GM23338 (cell line): ENCODE results near the gene GSTA1. TPM values are rescaled to one million over a fixed set of nuclear protein-coding genes. Genes with fewer than 3 reads are reported as not detected.

Experiments
- ATAC-seq: fragments of 200-7000 bp; cut with Tn5 transposase; 3 replicates; pipeline ENCODE4 v1.9.1; 2020
- DNase-seq: peaks from one replicate; pipeline ENCODE4 v3.0.0-alpha.2; 2015; ENCODE audit warnings: low spot score
- H2AFZ ChIP-seq: fragments of 200-600 bp; sonication (generic); 2 replicates; pipeline ENCODE4 v1.8.0; 2016; ENCODE audit warnings: antibody characterized with exemption, mild to moderate bottlenecking, moderate library complexity
- H3F3A ChIP-seq: fragments of 200-600 bp; sonication (generic); replicated peaks from 2 replicates; pipeline ENCODE4 v1.8.0; 2017; ENCODE audit warnings: antibody characterized with exemption, mixed run types, low read depth
- H3K27ac ChIP-seq: fragments of 200-600 bp; sonication (generic); 2 replicates; pipeline ENCODE4 v1.6.1; 2016; ENCODE audit warnings: low read depth
- H3K27me3 ChIP-seq: fragments of 200-600 bp; sonication (generic); 2 replicates; pipeline ENCODE4 v1.8.0; 2016; ENCODE audit warnings: mild to moderate bottlenecking, mixed run types, moderate library complexity; ENCODE audit not compliant: insufficient read depth
- H3K36me3 ChIP-seq: fragments of 200-600 bp; sonication (generic); 2 replicates; pipeline ENCODE4 v1.8.0; 2016; ENCODE audit warnings: mild to moderate bottlenecking; ENCODE audit not compliant: insufficient read depth
- H3K4me1 ChIP-seq: fragments of 200-600 bp; sonication (generic); 2 replicates; pipeline ENCODE4 v1.8.0; 2016; ENCODE audit warnings: mild to moderate bottlenecking, moderate library complexity; ENCODE audit not compliant: insufficient read depth
- H3K4me2 ChIP-seq: fragments of 200-600 bp; sonication (generic); 2 replicates; pipeline ENCODE4 v1.7.1; 2017; ENCODE audit warnings: mixed run types
- H3K4me3 ChIP-seq: fragments of 200-600 bp; sonication (generic); 2 replicates; pipeline ENCODE4 v1.6.1; 2016; ENCODE audit warnings: mixed run types
- H3K79me2 ChIP-seq: fragments of 200-600 bp; sonication (generic); replicated peaks from 2 replicates; pipeline ENCODE4 v1.8.0; 2017; ENCODE audit warnings: mild to moderate bottlenecking; ENCODE audit not compliant: insufficient read depth
- H3K9me2 ChIP-seq: fragments of 200-600 bp; sonication (generic); 2 replicates; pipeline ENCODE4 v1.8.0; 2017; ENCODE audit not compliant: insufficient read depth
- H4K20me1 ChIP-seq: fragments of 200-600 bp; sonication (generic); replicated peaks from 2 replicates; pipeline ENCODE4 v1.8.0; 2017; ENCODE audit warnings: mild to moderate bottlenecking; ENCODE audit not compliant: insufficient read depth
- H3K27ac Mint-ChIP-seq: 2 replicates; pipeline ENCODE4 v1.8.0; 2020; ENCODE audit warnings: inconsistent platforms, mild to moderate bottlenecking, moderate library complexity, mixed read lengths
- H3K27me3 Mint-ChIP-seq: 3 replicates; pipeline ENCODE4 v1.8.0; 2022; ENCODE audit warnings: low read depth, mild to moderate bottlenecking, moderate library complexity, mixed read lengths, inconsistent platforms; ENCODE audit not compliant: insufficient read depth, poor library complexity
- H3K36me3 Mint-ChIP-seq: 3 replicates; pipeline ENCODE4 v1.8.0; 2021; ENCODE audit warnings: low read depth, mild to moderate bottlenecking, inconsistent platforms, moderate library complexity, mixed read lengths
- H3K4me1 Mint-ChIP-seq: 3 replicates; pipeline ENCODE4 v1.8.0; 2020; ENCODE audit warnings: mild to moderate bottlenecking, inconsistent platforms, mixed read lengths
- H3K4me3 Mint-ChIP-seq: 3 replicates; pipeline ENCODE4 v1.8.0; 2021; ENCODE audit warnings: moderate library complexity, mild to moderate bottlenecking, inconsistent platforms, mixed read lengths
- H3K9me3 Mint-ChIP-seq: 3 replicates; pipeline ENCODE4 v1.8.0; 2020; ENCODE audit warnings: moderate library complexity, mild to moderate bottlenecking, inconsistent platforms, mixed read lengths
- CREB1 ChIP-seq: fragments of 250-450 bp; sonication (Bioruptor Pico); IDR thresholded peaks from 2 replicates; pipeline ENCODE4 v1.5.0; 2020; ENCODE audit warnings: low read depth, mild to moderate bottlenecking, moderate library complexity
- EZH2 ChIP-seq: fragments of 200-600 bp; sonication (generic); IDR thresholded peaks from one replicate; pipeline ENCODE4 v1.8.0; 2017; ENCODE audit warnings: antibody characterized with exemption, mild to moderate bottlenecking, low read depth; ENCODE audit not compliant: unreplicated experiment
- EZH2phosphoT487 ChIP-seq: fragments of 200-600 bp; sonication (generic); IDR thresholded peaks from one replicate; pipeline ENCODE4 v1.8.1; 2018; ENCODE audit warnings: antibody characterized with exemption; ENCODE audit not compliant: unreplicated experiment
- JUNB ChIP-seq: IDR thresholded peaks from one replicate; pipeline ENCODE4 v1.6.1; 2016; ENCODE audit warnings: antibody characterized with exemption; ENCODE audit not compliant: unreplicated experiment
- ZNF114 ChIP-seq: fragments of 250-450 bp; sonication (Bioruptor Pico); IDR thresholded peaks from 2 replicates; pipeline ENCODE4 v1.5.0; 2020; ENCODE audit warnings: mild to moderate bottlenecking, moderate library complexity
- ZNF331 ChIP-seq: fragments of 250-450 bp; sonication (Bioruptor Pico); IDR thresholded peaks from 2 replicates; pipeline ENCODE4 v1.5.0; 2020; ENCODE audit warnings: low read depth, mild to moderate bottlenecking, moderate library complexity
- polyA plus RNA-seq: library from polyadenylated mRNA; unstranded; fragments of >200 nt; fragmentation: Nextera tagmentation; extraction: Ambion mirVana; gene quantifications from 2 replicates; pipeline ENCODE4 v1.2.1, GENCODE V29; 2016
- total RNA-seq: library from RNA; depleted of rRNA; stranded (reverse); fragments of >200 nt; shearing (Covaris generic); gene quantifications from 2 replicates; pipeline ENCODE4 v1.2.3, GENCODE V29; 2014
- TF ChIP-seq, protein P1 (sequence below): fragments of 250-450 bp; sonication (Bioruptor Pico); IDR thresholded peaks from 2 replicates; pipeline ENCODE4 v1.5.0; 2020; ENCODE audit warnings: mild to moderate bottlenecking, moderate library complexity
- TF ChIP-seq, protein P2 (sequence below): IDR thresholded peaks from one replicate; pipeline ENCODE4 v1.6.1; 2018; ENCODE audit warnings: antibody characterized with exemption; ENCODE audit not compliant: unreplicated experiment

GSTA1 gene
- total and polyA plus RNA-seq, 2 experiments from 2014 or later, result not detected

DNA sequence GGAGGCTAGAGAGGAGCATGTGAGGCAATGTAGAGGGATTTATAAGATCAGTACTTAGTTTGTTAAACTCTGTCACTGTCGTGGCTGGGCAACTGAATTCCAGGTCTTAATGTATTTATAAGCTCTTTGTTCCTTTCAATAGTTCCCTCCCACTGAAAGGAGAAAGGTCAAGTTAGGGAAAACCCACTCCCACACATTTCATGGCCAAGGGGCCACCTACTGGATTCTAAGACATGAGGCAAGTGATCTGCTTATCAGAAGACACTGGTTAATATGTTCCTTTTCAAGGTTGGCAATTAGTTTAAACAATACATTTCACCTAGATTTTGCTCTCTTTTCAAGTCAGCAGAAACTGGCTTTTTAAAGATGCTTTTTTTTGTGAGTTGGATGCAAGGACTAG is 42.4 kb upstream of the GSTA1 start (continued):
- TF ChIP-seq, protein P1, sequence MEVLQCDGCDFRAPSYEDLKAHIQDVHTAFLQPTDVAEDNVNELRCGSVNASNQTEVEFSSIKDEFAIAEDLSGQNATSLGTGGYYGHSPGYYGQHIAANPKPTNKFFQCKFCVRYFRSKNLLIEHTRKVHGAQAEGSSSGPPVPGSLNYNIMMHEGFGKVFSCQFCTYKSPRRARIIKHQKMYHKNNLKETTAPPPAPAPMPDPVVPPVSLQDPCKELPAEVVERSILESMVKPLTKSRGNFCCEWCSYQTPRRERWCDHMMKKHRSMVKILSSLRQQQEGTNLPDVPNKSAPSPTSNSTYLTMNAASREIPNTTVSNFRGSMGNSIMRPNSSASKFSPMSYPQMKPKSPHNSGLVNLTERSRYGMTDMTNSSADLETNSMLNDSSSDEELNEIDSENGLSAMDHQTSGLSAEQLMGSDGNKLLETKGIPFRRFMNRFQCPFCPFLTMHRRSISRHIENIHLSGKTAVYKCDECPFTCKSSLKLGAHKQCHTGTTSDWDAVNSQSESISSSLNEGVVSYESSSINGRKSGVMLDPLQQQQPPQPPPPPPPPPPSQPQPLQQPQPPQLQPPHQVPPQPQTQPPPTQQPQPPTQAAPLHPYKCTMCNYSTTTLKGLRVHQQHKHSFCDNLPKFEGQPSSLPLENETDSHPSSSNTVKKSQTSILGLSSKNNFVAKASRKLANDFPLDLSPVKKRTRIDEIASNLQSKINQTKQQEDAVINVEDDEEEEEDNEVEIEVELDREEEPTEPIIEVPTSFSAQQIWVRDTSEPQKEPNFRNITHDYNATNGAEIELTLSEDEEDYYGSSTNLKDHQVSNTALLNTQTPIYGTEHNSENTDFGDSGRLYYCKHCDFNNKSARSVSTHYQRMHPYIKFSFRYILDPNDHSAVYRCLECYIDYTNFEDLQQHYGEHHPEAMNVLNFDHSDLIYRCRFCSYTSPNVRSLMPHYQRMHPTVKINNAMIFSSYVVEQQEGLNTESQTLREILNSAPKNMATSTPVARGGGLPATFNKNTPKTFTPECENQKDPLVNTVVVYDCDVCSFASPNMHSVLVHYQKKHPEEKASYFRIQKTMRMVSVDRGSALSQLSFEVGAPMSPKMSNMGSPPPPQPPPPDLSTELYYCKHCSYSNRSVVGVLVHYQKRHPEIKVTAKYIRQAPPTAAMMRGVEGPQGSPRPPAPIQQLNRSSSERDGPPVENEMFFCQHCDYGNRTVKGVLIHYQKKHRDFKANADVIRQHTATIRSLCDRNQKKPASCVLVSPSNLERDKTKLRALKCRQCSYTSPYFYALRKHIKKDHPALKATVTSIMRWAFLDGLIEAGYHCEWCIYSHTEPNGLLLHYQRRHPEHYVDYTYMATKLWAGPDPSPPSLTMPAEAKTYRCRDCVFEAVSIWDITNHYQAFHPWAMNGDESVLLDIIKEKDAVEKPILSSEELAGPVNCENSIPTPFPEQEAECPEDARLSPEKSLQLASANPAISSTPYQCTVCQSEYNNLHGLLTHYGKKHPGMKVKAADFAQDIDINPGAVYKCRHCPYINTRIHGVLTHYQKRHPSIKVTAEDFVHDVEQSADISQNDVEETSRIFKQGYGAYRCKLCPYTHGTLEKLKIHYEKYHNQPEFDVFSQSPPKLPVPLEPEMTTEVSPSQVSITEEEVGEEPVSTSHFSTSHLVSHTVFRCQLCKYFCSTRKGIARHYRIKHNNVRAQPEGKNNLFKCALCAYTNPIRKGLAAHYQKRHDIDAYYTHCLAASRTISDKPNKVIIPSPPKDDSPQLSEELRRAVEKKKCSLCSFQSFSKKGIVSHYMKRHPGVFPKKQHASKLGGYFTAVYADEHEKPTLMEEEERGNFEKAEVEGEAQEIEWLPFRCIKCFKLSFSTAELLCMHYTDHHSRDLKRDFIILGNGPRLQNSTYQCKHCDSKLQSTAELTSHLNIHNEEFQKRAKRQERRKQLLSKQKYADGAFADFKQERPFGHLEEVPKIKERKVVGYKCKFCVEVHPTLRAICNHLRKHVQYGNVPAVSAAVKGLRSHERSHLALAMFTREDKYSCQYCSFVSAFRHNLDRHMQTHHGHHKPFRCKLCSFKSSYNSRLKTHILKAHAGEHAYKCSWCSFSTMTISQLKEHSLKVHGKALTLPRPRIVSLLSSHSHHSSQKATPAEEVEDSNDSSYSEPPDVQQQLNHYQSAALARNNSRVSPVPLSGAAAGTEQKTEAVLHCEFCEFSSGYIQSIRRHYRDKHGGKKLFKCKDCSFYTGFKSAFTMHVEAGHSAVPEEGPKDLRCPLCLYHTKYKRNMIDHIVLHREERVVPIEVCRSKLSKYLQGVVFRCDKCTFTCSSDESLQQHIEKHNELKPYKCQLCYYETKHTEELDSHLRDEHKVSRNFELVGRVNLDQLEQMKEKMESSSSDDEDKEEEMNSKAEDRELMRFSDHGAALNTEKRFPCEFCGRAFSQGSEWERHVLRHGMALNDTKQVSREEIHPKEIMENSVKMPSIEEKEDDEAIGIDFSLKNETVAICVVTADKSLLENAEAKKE (CRISPR knock-in tag), result no peak

DNA sequence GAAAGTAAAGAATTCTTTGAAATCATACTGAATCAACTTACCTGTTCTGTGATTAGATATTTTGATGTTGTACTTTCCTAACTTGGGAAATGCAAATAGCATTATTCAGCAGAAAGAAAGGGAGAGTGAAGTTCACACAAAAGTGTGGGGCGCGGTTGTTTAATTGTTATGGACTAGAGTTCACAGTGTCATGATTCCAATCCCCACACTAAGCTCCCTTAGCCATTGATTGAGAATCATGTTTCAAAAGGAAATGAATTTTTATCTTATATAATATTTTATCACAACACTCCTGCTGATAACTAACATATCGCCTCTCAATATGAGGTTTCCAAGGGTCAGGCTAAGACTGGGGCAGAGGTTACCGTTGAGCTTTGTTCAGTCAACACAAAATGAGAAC is 40.0 kb upstream of the GSTA1 start:
- DNase-seq (no peak), ATAC-seq (no peak)
- TF ChIP-seq EZH2, result no peak
- Histone ChIP-seq H3K9me2 (no peaks in the 10 kb centered on the region), H3F3A (no peaks in the 10 kb centered on the region), H4K20me1 (no peaks in the 10 kb centered on the region), H3K4me3 (no peak overlapping the region), H3K4me2 (no peak overlapping the region), H3K27ac (no peak overlapping the region), H3K79me2 (no peaks in the 10 kb centered on the region), H3K4me1 (no peaks in the 10 kb centered on the region), H3K27me3 (no peaks in the 10 kb centered on the region), H2AFZ (no peak overlapping the region), H3K36me3 (no peaks in the 10 kb centered on the region)
- Mint-ChIP-seq H3K27ac (no peak overlapping the region), H3K9me3 (peaks cover 17% of the 10 kb centered on the region), H3K27me3 (peaks cover 2% of the 10 kb centered on the region), H3K4me1 (peaks cover 3% of the 10 kb centered on the region; the same call in 2 of the 3 replicates), H3K4me3 (no peak overlapping the region), H3K36me3 (peaks cover 5% of the 10 kb centered on the region; the same call in 1 of the 3 replicates)

DNA sequence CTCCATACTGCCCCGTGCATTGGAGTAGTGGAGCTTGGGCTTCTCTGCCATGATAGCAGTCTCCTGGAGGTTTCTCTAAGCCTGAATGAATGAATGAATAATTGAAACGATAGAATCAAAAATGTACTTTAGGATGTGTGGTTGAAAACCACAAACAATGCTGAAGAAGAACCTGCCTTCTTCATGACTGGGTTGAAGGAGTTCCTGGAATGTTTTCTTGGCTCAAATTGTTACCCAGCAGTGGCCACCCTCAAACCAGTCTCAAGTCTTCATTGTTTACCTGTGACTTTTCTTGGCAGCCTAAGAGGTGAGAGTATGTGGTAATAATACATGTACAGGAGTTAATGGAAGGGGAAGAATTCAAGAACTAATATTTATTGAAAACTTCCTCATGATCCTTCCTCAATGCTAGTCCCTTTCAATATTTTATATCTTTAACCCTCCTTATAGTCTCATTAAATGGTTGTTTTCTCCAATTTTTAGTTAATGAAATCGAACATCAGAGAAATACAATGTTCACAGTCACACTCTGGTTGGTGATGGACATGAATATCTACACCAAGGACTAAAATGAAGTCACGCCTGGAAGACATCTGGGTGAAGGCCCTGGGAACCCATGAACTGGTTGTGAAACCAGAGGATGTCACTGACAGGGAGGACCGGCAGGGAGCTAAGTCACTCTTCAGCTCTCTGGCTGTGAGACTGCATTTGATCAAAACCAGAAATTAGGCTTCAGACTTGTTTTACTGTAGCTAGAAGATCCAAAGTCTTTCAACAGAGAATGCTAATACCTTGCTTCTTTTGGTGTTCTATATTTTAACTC is 37.4 kb upstream of the GSTA1 start, which contains the start of gene GSTA5:
Gene GSTA5 (minus strand): TSS at position 51 of the 823 bp plus-strand sequence.
- no peaks in the 10 kb centered on the region for H3K79me2 ChIP-seq
- H3K9me3 Mint-ChIP-seq, result peaks cover 6% of the 10 kb centered on the region; the same call in 2 of the 3 replicates
- H3K4me3 Mint-ChIP-seq, result no peak within 1 kb of the TSS
- no peaks in the 10 kb centered on the region for H3K36me3 ChIP-seq
- ATAC-seq (no peak), DNase-seq (no peak)
- no peaks in the 10 kb centered on the region for H3K4me1 ChIP-seq
- H3K4me3 ChIP-seq, result no peak within 1 kb of the TSS
- no peak within 1 kb of the TSS for H3K27ac Mint-ChIP-seq
- H2AFZ ChIP-seq, result no peak within 1 kb of the TSS
- H3K4me2 ChIP-seq, result no peak within 1 kb of the TSS
- H3K9me2 ChIP-seq, result no peaks in the 10 kb centered on the region
- H3K36me3 Mint-ChIP-seq, result no peaks in the 10 kb centered on the region
- peaks cover 2% of the 10 kb centered on the region for H3K27me3 Mint-ChIP-seq
- peaks cover 3% of the 10 kb centered on the region; the same call in 2 of the 3 replicates for H3K4me1 Mint-ChIP-seq
- H3K27ac ChIP-seq, result no peak within 1 kb of the TSS
- no peaks in the 10 kb centered on the region for H4K20me1 ChIP-seq
- H3K27me3 ChIP-seq, result no peaks in the 10 kb centered on the region
- H3F3A ChIP-seq, result no peaks in the 10 kb centered on the region
- TF ChIP-seq EZH2 (no peak), JUNB (no peak), ZNF114 (CRISPR knock-in tag) (no peak), ZNF331 (CRISPR knock-in tag) (no peak), CREB1 (no peak), EZH2phosphoT487 (no peak)
- TF ChIP-seq, protein P2, sequence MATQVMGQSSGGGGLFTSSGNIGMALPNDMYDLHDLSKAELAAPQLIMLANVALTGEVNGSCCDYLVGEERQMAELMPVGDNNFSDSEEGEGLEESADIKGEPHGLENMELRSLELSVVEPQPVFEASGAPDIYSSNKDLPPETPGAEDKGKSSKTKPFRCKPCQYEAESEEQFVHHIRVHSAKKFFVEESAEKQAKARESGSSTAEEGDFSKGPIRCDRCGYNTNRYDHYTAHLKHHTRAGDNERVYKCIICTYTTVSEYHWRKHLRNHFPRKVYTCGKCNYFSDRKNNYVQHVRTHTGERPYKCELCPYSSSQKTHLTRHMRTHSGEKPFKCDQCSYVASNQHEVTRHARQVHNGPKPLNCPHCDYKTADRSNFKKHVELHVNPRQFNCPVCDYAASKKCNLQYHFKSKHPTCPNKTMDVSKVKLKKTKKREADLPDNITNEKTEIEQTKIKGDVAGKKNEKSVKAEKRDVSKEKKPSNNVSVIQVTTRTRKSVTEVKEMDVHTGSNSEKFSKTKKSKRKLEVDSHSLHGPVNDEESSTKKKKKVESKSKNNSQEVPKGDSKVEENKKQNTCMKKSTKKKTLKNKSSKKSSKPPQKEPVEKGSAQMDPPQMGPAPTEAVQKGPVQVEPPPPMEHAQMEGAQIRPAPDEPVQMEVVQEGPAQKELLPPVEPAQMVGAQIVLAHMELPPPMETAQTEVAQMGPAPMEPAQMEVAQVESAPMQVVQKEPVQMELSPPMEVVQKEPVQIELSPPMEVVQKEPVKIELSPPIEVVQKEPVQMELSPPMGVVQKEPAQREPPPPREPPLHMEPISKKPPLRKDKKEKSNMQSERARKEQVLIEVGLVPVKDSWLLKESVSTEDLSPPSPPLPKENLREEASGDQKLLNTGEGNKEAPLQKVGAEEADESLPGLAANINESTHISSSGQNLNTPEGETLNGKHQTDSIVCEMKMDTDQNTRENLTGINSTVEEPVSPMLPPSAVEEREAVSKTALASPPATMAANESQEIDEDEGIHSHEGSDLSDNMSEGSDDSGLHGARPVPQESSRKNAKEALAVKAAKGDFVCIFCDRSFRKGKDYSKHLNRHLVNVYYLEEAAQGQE, result no peak
